ENCODE measurements around the gene CLEC4F.
A peak's percentile ranks its signal among the peaks of the same experiment; 100 is the strongest.

Gene CLEC4F, protein sequence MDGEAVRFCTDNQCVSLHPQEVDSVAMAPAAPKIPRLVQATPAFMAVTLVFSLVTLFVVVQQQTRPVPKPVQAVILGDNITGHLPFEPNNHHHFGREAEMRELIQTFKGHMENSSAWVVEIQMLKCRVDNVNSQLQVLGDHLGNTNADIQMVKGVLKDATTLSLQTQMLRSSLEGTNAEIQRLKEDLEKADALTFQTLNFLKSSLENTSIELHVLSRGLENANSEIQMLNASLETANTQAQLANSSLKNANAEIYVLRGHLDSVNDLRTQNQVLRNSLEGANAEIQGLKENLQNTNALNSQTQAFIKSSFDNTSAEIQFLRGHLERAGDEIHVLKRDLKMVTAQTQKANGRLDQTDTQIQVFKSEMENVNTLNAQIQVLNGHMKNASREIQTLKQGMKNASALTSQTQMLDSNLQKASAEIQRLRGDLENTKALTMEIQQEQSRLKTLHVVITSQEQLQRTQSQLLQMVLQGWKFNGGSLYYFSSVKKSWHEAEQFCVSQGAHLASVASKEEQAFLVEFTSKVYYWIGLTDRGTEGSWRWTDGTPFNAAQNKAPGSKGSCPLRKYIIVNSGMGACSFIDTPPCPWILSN

DNA sequence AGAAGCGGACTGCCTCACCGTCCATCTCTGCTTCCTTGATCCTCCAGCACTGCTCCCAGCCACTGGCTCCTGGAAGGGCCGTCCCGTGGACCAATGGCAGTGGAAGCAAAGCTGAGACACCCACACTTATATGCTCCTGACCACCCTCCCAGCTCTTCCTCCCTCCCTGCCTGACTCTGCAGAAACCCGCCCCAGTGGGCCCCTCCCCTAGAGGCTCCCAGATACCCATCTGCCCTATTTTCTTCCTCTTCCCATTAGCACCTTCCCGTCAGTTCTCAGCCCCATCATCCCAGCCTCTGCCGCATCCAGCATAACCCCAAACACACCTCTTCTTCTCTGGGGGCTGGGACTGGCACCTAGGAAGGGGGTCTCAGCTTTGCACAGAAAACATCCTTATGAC is at the start of gene CLEC4F:
CLEC4F (minus strand) TSS at position 101 of the 400 bp plus-strand sequence; CDS start at position 25, 76 bp downstream.
- no peak for DNase-seq

DNA sequence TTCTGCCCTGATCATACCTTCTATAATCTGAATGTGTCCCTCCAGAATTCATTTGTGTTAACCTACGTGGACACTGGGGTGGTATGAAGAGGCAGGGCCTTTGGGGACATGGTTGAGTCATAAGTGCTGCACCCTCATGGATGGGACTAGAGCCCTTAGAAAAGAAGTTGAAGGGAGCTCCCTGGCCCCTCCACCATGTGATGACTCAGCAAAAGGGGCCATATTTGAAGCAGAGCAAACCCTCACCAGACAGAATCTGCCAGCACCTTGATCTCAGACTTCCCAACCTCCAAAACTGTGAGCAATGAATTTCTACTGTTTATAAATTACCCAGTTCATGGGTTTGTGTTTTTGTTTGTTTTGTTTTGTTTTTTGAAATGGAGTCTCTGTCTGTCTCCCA is 48.6 kb upstream of the CLEC4F start:
- no peak for DNase-seq

DNA sequence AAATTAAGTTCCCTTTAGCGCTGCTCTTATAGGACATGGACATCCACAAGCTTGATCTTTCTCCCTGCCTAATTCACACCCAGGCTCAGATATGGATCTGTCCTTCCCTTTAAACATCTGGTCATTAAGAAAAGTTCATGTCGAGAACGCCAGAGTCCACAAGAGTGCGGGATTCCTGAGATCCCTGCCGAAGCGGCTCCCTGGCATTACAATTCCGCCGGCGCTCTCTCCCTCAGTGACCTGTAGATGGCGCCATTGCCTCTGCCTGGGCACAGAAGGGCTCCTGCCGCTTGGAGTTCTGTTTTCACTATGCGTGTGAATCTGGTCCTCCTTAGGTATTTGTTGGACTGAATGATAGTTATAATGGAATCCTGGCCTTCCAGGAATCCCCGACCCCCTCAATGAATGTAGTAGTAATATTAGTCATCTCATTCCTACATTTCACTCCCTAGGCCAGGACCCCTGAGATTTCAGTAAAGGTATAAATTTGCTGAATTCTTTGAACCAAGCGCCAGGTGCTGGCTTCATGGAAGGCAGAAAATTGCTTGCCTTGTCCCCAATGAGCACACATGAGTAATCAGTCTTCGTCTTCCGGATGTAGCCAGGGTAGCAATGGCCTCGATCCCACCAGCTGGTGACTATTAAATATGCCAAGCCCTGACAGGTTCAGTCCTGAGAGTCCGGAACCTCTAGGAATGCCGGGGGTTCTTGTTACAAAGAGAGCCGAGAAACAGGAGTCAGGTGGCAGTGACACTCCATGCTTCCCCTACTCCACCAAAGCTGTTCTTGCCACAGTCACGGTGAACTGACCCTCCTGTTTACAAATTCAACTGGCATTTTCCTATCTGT is 41.6 kb upstream of the CLEC4F start:
- DNase-seq: peak; percentile 77

DNA sequence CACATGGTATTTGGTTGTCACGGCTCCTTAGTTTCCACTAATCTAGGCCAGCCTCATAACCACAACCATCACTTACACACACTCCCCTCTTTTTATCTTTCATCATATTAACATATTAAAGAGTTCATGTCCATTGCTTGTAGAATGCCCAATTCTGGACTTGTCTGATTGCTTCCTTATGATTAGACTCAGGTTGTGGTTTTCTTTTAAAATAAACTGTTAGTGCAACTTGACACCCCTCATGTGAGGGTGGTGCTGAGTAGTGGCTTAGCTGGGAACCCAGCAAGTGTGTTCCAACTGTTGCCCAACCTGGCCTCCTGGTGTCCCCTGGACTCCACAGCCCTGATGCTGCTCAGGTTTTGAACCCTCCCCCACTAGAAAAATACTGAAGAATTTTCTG is 35.3 kb upstream of the CLEC4F start:
- DNase-seq: no peak

DNA sequence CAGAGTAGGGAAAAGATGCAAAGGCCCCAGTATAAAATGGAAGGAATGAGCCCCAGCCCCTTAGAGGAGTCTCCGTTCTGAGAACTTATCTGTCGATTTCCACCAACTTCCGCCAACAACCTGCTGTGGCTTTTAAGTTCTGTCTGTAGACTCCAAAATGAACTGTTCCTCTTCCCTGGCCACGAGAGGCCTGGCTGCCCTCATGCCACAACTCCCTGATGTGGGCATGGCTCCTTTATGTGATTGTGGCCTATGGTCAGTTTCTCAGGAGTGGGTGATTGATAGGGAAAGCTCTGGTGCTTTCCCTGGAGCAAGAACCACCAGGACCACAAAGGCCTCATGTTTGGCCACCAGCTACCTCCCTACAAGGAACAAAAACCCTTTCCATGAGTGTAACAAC is 34.0 kb upstream of the CLEC4F start:
- DNase-seq: no peak

DNA sequence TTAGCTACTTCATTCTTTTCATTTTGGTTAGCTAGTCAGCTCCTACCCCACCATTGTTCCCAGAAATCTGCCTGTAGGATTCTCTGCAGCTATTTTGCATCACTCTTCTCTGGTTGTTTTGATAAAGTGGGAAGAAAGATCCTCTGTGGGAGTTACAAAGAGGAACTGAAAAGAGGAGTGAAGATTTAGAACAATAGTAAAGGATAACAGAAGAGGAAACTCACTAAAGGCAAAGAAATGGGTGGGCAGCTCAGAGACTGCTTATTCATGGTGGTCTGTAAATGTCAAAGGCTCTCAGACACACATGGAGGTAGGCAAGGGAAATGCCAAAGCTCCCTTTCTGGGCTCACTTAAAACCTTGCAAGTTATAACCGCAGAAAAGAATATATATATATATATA is 32.4 kb upstream of the CLEC4F start:
- DNase-seq: no peak

DNA sequence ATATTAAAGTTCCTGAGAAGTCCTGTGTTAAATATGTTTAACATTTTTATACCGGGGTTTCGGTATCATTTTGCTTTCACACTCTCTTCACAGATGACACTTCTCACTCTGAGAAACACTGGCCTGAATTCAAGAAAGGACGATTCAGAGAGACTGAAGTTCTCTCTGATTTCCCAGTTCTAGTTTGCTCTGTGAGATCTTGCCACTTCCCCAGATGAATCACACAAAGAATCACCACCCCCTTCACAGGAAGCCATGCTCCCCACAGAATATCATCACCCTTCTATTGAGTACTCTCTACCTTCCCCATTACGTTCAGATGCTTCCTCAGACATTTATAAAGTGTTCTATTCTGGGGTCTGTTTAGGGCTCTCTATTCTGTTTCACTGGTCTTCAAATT is 31.3 kb upstream of the CLEC4F start:
- peak; percentile 43 for DNase-seq

DNA sequence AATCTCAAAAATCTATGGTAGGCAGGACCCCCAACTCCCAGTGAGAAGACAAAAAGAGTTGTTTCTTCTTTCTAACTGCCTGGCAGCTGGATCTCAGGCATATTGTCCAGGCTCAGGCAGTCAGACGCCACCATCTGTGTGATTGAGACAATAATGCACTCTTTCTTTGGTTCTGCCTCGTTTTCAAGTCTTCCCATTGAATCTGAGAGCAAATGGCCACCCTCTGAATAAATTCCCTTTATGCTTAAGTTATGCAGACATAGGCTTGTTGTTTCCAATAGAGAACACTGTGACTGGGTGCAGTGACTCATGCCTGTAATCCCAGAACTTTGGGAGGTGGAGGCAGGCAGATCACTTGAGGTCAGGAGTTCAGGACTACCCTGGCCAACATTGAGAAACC is 30.5 kb upstream of the CLEC4F start:
- DNase-seq: no peak

DNA sequence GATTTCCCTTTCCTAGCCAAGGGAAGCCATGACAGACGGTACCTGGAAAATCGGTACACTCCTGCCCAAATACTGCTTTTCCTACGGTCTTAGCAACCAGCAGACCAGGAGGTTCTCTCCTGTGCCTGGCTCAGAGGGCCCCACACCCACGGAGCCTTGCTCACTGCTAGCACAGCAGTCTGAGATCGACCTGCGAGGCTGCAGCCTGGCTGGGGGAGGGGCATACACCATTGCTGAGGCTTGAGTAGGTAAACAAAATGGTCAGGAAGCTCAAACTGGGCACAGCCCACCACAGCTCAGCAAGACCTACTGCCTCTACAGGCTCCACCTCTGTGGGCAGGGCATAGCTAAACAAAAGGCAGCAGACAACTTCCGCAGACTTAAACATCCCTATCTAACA is 22.0 kb upstream of the CLEC4F start:
- no peak for DNase-seq

DNA sequence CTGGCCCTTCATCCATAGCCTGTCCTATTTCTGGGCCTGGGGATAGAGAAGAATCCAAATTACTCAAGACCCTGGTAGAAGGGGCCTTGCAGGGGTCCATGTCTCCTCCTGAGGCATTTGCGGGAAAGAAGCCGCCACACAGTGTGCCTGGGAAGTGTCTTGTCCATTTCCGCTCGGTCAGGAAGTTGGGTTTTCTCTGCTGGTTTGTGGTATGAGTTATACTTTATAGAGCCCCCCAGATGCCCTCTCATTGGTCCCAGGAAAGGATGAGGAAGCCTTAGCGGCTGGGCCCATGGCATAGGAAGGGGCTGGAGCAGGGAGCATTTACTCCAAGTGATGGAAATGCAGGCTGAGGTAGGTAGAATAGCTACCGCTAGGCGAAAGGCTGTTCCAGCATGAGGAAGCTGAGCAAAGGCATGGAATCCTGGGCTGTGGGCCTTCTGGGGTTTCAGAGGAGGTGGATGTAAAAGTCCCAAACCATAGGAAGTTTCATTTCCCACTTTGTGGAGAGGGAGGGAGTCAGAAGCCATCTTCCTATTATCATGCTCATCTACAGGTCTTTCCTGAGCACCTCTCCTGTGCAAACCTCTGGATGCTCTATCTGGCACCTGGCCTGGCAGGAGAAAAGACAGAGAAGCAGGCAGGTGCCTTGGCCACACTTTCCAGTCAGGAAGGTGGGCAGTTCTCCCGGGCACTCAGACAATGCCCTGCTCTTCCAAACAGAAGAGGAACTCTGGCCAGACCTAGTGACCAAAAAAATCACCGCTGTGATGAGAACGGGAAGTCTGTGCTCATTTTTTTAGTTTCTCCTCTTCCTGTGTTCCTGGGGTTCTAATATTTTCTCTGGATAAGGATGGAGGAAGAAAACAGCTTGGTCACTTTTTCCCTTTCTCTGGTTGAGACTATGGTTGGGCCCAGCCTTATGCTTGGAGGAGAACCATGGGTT is 17.9 kb upstream of the CLEC4F start:
- DNase-seq: no peak

DNA sequence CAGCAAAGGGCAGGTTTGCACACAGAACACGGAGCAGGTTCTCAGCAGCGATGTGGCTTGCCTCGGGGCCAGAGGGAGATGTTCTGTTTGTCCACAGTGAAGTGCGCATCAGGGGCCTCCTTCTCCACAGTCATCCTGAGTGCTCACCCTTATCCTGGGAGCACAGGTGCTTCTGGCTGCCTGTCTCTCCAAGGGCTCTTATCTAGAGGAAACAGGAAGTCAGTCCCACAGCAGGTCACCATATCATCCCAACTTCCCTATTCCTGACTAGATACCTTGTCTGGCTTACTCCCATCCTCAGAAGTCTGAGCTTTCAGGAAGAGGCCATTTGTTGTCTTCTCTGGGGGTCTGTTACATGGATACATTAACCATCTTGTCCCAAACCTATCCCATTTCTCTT is 15.2 kb upstream of the CLEC4F start, which contains the start of gene CD207:
CD207 (minus strand) TSS at position 174 of the 400 bp plus-strand sequence; CDS start at position 134, 40 bp downstream.
- DNase-seq: no peak

DNA sequence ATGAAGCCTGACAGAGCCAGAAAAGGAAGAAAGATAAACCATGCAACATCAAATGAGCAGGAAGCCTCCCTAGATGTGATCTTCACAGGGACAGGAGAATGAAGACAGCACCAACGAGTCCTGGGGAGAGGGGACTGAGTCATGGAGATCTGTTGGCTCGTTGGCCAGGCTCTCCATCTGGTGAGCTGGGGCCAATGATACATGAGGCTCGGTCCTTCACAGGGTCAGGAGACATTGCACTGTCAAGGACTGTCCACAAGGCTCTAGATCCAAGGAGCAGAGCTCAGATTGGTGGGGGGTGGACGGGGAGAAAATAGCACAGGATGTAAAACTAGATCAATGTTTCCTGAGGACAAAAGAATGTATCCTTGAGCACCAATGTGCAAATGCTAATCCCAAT is 14.5 kb upstream of the CLEC4F start:
- DNase-seq: no peak

DNA sequence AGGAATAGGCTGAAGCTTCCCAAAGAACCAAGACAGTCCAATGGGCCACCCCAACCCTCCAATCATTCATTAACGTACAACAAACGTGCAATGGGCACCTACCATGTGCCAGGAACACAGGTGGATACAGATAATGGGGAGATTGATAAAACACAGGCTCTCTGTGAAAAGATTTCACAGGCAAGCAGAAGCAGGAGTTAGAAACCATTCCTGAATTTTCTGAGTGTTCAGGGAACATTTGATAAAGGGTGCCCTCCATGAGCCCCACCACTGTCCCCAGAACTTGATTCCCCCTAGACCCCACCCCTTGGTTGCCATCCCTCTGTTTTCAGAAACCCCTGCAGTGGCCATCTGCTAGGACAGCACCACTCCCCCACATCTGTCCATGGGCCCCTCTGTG is 13.7 kb upstream of the CLEC4F start:
- DNase-seq: no peak

DNA sequence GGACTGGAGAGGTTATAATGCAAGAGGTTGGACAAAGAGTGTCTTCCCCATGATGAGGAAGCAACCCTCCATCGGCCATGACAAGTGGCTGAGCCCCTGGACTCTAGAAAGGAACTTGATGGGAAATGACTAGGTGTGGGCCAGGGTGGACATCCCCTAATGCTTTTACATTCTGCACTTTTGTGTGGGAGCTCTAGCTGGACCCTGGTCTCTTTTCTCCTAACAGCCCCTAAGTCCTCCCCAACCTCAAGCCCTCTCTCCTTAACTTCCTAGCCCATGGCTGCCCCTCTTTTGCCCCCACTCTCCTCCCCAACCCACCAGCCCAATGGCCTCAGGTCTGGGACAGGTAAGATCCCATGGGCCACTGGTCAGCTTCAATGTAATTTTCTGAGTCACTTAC is 12.8 kb upstream of the CLEC4F start:
- DNase-seq: no peak

DNA sequence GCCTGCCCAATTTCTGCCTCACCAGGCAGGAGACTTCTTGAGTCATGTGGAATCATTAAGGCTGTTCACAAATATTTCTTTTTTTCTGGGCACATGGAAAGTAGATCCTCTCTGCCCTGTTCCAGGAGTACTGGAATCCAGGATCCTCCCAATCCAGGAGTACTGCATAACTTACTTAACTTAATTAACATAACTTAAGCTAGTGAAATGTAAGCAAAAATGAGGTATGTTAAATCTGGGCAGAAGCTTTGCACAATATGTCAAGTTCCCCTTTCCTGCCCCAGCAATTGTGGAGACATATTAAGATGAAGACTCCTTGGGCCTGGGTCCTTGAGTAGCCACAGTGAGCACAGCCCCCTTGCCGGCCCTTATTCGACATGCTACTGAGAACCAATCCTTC is 12.0 kb upstream of the CLEC4F start:
- no peak for DNase-seq

DNA sequence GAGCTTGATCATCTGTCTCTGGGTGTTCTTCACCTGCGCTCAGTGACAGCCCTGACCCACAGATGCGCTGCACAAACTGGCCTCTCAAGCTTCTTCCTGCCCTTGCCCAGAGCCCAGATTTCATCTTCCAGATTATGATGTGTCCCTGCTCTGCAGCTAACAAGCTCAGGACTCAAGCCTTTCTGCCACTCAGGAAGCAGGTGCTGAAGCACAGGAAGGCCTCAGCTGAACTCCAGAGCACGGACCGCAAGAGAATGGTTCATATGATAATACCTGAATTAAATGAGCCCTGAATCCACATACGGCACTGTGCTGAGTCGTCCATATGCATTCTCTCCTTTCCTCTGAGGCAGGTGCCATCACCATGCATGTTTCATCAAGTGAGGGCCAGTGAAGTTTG is 11.5 kb upstream of the CLEC4F start:
- no peak for DNase-seq

DNA sequence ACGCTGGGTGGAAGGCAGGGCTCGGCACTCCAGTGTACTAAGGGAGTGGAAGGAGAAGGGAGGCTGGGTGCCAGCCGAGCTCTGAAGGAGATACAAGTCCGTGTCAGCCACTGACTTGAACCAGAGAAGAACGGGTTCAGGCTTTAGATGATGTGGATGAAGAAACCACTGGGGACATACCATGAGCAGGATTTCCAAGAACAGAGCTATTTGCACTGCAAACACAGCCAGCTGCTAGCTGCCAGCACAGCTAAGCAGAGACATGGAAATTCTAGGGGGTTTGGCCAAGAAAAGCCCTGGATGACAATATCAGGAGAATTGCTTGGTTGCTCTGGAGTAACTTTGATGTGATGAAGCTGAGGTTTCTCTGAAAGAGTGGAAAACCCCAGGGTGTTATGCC is 10.0 kb upstream of the CLEC4F start:
- no peak for DNase-seq

DNA sequence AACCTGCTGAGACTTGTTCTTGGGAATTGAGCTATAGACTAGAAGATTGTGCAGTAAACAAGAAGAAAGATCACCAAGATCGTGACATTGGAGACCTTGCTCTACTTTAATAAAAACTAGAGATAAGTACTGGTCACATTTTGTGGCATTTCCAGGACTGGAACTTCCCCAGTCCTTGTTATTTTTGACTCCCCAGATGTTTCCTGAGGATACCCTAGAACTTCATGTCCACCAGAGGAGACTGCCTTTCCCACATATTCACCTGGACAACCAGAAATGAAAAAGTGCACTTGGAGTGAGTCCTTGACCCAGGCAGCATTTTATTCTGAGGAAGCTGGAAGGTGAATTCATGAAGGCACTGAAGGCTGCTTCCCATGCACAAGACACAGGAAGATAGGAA is 9.5 kb upstream of the CLEC4F start:
- no peak for DNase-seq

DNA sequence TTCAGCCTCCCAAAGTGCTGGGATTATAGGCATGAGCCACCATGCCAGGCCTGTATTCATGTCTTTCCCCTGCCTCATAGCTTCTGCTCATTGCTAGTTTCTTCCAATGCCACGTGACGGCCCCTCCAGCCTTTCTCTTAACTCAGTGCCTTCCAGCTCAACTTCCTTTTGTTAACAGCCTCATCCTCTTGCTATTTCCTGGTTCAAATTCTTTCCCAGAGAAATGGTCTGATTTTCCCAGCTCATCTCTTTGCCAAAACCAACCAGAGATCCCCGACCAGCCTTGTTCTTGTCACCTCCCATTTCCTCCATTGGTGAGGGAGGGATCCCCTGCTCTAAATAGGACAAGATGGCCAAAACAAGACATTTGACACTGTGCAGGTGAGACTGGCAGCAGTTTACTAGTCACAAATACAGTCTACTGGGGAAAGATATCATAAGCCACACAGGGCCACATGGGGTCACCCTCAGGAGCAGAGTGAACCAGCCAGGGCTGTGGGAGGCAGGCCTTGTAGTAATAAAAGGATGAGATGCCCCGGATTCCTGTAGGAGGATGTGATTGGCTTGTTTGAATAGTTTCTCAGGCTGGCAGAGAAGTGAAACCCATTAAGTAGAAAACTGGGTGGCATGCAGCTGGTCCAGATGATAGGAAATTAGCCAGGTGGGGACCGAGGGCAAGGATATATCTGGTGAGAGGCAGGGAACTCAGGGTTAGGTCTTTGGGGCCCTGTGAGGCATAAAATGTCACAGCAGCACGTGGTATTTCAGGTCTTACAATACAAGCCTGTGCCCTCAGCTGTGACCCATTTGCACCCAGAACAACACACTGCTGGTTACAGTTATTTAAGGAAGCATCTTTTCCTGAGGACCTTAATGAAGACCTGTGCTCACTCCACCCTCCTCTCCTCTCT is 8.8 kb upstream of the CLEC4F start:
- DNase-seq: no peak

DNA sequence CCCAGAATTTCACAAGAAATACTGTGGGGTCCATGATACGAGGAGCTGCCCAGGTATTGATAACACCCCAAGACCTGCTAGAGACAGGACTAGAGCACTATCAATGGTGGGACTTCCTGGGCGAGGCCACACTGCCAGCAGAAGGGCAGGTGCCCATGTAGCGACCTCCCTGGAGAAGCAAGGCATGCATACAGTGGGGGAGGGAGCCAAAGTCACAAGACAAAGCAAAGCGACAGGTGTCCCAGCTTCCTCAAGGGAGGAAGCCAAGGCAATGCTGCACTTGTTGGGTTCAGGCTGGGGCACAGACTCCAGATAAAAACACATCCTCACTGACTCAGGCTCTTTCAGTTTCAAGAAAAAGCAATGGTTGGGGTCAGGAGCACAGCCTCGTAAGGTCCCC is 7.7 kb upstream of the CLEC4F start:
- no peak for DNase-seq

DNA sequence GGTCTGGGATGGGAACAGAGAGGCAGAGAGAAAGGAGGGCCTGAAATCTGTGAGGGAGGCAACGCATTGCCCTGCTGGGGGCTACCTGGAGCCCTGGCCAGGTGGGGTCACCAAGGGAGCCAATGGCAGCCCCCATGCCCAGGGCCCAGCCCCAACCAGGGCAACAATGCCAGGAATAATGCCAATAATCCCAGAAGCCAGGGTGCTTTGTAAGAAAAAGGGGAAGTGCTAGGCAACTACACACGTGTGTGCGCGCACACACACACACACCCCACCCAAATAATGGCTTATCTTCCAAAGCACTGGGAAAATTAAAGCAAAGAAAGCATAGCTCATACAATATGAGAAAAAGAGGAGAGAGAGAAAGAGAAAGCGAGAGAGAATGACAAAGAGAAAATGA is 7.0 kb upstream of the CLEC4F start:
- DNase-seq: no peak

Measured in stimulated activated CD4-positive, alpha-beta T cell treated with anti-CD3 and anti-CD28 coated beads, Interleukin-4, amount 100 ng/mL, for 24 hours (primary cell).